H4 (cell line): ENCODE results near the gene NOC2L. TPM values are rescaled to one million over a fixed set of nuclear protein-coding genes. Genes with fewer than 3 reads are reported as not detected.

Experiments
- DNase-seq: peaks from one replicate; pipeline ENCODE4 v3.0.0-alpha.2; 2015; ENCODE audit warnings: low spot score
- total RNA-seq: library from RNA; depleted of rRNA; stranded (reverse); fragments of >200 nt; shearing (Covaris generic); gene quantifications from 2 replicates; pipeline ENCODE4 v1.2.3, GENCODE V29; 2014; rRNA removed

The NOC2L gene
- total RNA-seq, result 78.4 and 90.7 TPM in 2 replicates

GRCh38 chr1:958823-959730, at the start of gene NOC2L:
TSS of gene NOC2L (minus strand) at chr1:959256. CDS start at chr1:959240, 16 bp downstream.
- DNase-seq, result peak; percentile 81

- peak; percentile 6 for DNase-seq
Measured at GRCh38 chr1:1006305-1007159, 47.5 kb upstream of the NOC2L start.

DNA sequence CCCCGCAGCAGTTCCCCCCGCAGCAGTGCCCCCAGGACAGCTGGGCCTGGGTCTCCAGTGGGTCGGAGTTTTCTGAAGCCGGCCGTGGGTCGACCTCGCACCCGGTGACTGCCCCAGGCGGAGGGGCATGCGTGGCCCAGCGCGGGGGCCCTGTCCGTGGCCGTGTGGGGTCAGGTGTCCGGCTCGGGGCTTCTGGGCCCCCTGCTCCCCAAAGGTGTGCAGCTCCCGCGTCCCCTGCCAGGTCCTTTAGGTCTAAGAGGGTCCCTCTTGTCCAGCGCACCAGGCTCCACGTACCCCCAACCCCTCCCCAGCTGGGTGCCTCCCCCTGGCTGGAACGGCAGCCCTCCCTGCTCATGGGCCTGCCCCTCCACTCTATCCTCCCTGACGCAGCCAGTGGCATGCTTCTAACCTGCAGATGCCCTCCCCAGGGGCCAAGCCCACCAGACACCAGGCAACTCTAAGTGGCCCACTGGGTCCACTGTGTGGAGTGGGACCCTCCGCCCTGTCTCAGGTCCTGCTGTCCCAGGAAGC, 46.8 kb upstream of the NOC2L start:
- DNase-seq, result no peak

GRCh38 chr1:1004780-1005697, 46.0 kb upstream of the NOC2L start:
- DNase-seq, result peak; percentile 47

GRCh38 chr1:1004420-1004779, 45.3 kb upstream of the NOC2L start:
- DNase-seq, result peak; percentile 7

- peak; percentile 3 for DNase-seq
Measured at GRCh38 chr1:1003618-1004419, 44.8 kb upstream of the NOC2L start.

DNA sequence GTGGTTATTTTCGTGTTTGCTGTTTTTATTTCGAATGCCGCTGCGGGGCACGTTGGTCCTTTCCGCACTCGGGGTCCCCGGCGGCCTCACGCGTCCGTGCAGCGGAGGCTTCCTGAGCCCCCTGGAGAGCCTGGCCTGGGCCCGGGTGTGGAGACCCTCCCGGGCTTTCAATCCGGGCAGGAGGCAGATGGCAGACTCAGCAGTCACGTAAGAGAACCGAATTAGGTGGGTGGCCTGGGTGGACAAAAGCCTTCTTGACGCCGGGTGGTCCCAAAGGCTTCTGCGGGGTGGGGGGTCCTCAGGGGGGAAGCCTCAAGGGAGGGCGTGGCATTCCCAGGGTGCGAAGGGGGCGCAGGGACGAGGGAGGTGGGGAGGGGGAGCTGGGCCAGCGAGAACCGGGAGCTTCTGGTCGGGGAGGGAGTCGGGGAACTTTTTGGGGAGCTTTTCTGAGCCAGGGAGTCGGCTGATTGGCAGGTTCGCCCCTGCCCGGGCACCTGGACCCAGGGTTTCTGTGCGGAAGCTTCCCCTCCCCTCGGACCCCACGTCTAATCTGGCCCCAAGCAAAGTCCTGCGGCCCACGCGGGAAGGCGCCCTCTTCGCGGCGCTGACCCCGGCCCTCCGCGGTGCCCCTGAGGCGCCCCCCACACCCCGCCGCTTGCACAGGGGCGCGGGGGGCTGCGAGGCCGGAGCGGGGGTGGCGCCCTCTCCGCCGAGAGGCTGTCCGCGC, 42.2 kb upstream of the NOC2L start:
- DNase-seq, result no peak

DNA sequence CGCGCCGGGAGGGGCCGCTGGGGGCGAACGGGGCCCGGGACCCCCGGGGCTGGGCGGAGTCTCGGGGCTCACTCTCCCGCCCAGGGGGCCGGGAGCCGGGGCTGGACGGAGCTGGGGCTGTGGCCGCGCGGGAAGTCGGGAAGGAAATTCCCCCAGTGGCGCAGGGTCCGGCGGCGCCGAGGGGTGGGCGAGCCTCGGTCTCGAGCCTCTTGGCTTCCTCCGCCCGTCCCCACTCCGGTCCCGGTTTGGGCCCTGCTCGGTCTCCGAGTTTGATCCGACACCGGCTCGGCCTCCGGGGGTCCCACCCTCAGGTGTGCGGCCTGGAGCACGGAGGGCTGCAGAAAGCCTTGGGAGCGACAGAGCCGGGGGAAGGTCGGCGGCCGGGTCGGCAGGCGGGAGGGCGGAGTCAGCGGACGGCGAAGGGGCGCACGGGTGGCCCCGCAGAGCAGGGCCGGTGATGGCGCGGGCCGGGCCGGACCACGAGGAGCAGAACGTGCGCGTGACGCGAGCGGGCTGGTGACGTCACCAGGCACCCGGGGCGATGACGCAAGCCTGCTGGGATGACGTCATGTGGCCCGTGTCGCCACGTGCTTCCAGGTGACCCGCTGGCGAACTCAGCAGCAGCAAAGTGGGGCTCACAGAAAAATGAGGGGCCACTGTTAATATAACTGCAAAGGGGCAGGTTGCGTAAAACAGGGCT, 41.5 kb upstream of the NOC2L start:
- DNase-seq, result peak; percentile 93

- DNase-seq, result peak; percentile 87
Measured at GRCh38 chr1:999725-1000356, 40.8 kb upstream of the NOC2L start, which contains the start of gene HES4. TSS of gene HES4 (minus strand) at chr1:1000097. CDS start at chr1:999973, 124 bp downstream.

DNA sequence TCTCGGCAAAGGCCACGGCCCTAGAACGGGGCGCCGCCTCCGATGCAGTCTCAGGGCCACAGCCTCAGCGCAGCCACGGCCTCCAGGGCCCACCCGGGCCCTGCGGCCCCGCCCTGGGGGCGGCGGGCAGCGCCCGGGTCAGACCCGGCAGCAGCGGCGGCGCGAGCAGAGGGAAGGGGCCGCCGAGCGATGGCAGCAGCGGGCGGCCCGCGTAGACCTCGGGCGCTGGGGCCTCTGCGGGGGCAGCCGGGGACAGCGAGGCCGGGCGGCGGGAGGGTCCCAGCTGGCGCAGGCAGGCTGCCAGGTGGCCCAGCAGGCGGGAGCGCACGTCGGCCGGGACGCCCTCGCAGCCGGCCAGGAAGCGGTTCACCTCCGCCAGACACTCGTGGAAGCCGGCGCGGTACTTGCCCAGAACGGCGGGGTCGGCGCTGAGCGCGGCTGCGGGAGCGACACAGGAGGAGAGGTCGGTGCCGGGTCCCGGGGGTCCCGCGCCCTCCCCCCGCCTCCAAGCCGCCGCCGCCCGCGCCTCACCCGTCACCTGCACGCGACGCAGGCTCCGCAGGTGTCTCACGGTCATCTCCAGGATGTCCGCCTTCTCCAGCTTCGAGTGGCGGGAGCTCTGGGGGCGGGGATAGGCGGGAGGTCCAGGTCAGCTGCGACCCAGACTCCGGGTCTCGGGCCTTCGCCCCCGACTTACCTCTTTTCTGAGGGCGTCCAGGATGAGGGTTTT, 40.1 kb upstream of the NOC2L start:
- peak; percentile 11 for DNase-seq

DNA sequence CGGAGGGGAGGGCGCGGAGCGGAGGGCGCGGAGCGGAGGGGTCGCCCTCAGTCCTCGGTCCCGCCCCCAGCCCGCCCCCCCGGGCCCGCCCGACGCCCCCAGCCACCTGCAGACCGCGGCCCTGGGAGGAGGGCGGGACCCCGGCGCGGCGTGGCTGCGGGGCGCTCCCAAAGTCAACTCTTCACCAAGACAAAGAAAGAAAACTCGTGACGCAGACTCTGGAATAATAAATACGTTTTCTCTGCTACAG, 39.6 kb upstream of the NOC2L start:
- no peak for DNase-seq

GRCh38 chr1:997993-998744, 39.1 kb upstream of the NOC2L start:
- DNase-seq, result no peak

- no peak for DNase-seq
Measured at GRCh38 chr1:997713-997992, 38.6 kb upstream of the NOC2L start.

DNA sequence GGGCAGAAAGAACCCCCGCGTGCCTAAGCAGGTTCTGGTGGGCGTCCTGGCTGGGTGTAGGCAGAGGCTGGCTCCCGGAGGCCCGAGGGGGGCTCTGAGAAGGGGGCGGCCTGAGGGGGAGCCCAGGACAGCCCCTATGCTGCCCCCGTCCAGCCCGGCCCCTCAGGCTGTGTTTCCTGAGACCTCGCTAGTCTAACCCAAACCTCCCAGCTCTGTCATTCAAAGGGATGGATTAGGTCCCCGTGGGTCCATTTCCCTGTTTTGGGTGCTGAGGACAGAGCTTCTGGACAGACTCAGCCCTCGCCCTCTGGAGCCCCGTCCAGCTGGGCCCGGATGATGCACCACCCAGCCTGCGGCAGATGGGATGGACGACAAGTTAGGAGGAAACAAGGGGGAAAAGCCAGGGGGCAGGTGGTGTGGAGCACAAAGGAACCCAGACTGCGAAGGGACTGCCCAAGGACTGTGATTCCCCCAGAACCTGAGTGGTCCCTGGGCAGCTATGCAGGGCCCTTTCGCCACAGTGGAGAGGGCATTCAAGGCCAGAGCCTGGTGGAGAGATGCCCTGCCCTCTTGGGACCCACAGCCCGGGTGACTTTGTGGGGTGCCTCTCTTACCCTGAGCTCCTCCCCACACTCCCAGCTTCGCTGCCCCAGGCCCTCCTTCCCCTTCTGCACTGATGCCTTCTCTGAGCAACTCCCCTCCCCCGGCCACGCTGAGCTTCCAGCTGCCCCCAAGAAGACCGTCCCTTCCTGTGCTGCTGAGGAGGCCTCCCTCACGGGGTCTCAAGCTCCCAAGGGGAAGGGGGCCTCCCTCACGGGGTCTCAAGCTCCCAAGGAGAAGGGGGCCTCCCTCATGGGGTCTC, 38.0 kb upstream of the NOC2L start:
- DNase-seq, result peak; percentile 6

GRCh38 chr1:995665-996633, 36.9 kb upstream of the NOC2L start:
- peak; percentile 6 for DNase-seq
